Measurements from ENCODE around the gene CTSO.
"Not testable (repeated sequence)": the region's sequence is repeated elsewhere in the genome, so short reads cannot be mapped to it uniquely, and the experiment has no call there.

The CTSO gene

DNA sequence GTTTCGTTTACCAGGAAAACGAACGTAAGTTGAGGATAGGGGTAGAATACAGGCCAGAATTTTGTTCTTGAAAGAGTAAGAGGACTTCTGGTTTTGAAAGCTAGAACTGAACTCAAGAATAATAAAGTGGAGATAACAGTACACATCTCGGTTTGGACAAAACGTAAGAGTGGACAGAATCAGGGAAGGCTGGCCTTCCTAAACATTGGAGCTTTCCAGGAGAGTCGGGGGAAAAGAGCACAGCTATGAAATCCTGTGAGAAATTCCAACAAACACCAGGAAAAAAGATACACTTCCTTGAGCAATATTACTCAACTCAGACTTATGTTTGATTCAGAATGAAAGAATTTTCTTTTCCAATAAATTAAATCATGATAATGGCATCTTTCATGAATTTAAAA is 1.2 kb downstream of the CTSO start:
- H3K9me3 ChIP-seq (ENCODE audit: control insufficient read depth in 1 of 2, low read length in 2 of 2): no peaks in the 10 kb centered on the region
- no peaks in the 10 kb centered on the region for H3K4me1 ChIP-seq (ENCODE audit: control insufficient read depth in 1 of 2, insufficient read depth in 2 of 2, low read length in 2 of 2)
- no peaks in the 10 kb centered on the region for H3K27me3 ChIP-seq (ENCODE audit: low read depth, low read length)
- H3K36me3 ChIP-seq (ENCODE audit: control insufficient read depth in 1 of 2, insufficient read depth in 2 of 2, low read length in 2 of 2): peaks cover 0 to 4% of the 10 kb centered on the region in 2 donors
- peak overlapping the region; percentile 94 for H3K27ac ChIP-seq (ENCODE audit: low read length)
- peak overlapping the region; percentile 16 to 32 for H3K4me3 ChIP-seq (ENCODE audit: low read depth in 1 of 2, low read length in 2 of 2)

GRCh38 chr4:155950461-155950860 is 3.2 kb downstream of the CTSO start:
- H3K27ac ChIP-seq (ENCODE audit: low read length): no peak overlapping the region
- peaks cover 0 to 4% of the 10 kb centered on the region in 2 donors for H3K36me3 ChIP-seq (ENCODE audit: control insufficient read depth in 1 of 2, insufficient read depth in 2 of 2, low read length in 2 of 2)
- no peaks in the 10 kb centered on the region for H3K27me3 ChIP-seq (ENCODE audit: low read depth, low read length)
- H3K9me3 ChIP-seq (ENCODE audit: control insufficient read depth in 1 of 2, low read length in 2 of 2): no peaks in the 10 kb centered on the region
- no peak overlapping the region for H3K4me3 ChIP-seq (ENCODE audit: low read depth in 1 of 2, low read length in 2 of 2)
- no peaks in the 10 kb centered on the region for H3K4me1 ChIP-seq (ENCODE audit: control insufficient read depth in 1 of 2, insufficient read depth in 2 of 2, low read length in 2 of 2)

DNA sequence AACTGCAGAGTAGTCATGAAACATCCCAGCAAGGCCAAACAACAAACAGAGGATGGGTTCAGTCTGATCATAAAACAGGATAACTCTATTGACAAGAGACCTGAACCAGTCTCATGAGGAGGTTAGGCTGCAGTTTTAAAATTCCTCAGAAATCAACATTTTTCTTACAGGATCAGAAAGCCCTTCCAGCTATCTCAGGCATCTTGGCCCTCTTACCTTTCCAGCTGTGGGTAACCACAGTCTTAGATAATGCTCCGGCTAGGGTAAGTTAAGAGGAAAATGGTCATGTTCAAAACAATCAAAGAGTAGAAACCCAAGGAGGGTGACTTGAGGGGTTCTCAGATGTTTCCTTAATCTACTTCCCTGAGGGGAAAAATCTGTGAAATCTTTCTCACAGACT is 5.1 kb downstream of the CTSO start:
- no peaks in the 10 kb centered on the region for H3K9me3 ChIP-seq (ENCODE audit: control insufficient read depth in 1 of 2, low read length in 2 of 2)

DNA sequence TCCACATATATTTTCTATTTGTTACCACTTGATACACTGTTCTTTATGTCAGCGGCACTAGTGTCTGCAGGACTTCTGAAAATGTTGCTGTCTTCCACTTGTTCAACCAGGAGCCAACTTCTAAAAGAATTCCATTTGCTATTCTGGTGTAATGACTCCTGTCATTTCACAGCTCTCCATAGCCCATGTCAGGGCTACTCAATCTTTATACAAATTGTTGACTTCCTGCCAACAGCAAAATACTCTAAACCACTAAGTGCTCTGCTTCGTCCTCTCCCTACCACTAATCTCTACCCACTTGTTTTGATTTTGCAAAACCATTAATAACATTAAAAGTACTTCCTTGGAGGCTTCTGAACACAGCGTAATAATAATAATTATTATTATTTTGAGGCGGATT is 7.2 kb downstream of the CTSO start:
- no peaks in the 10 kb centered on the region for H3K27me3 ChIP-seq (ENCODE audit: low read depth, low read length)

More for the DNA sequence above, 5.1 kb downstream of the CTSO start:
- Histone ChIP-seq H3K4me1 (ENCODE audit: control insufficient read depth in 1 of 2, insufficient read depth in 2 of 2, low read length in 2 of 2) (no peaks in the 10 kb centered on the region), H3K27me3 (ENCODE audit: low read depth, low read length) (no peaks in the 10 kb centered on the region), H3K4me3 (ENCODE audit: low read depth in 1 of 2, low read length in 2 of 2) (no peak overlapping the region), H3K27ac (ENCODE audit: low read length) (no peak overlapping the region), H3K36me3 (ENCODE audit: control insufficient read depth in 1 of 2, insufficient read depth in 2 of 2, low read length in 2 of 2) (peaks cover 0 to 4% of the 10 kb centered on the region in 2 donors)

GRCh38 chr4:155944516-155944915 is 9.2 kb downstream of the CTSO start:
- no peak overlapping the region for H3K4me3 ChIP-seq (ENCODE audit: low read depth in 1 of 2, low read length in 2 of 2)
- H3K4me1 ChIP-seq (ENCODE audit: control insufficient read depth in 1 of 2, insufficient read depth in 2 of 2, low read length in 2 of 2): no peaks in the 10 kb centered on the region
- no peaks in the 10 kb centered on the region for H3K36me3 ChIP-seq (ENCODE audit: control insufficient read depth in 1 of 2, insufficient read depth in 2 of 2, low read length in 2 of 2)
- H3K27me3 ChIP-seq (ENCODE audit: low read depth, low read length): no peaks in the 10 kb centered on the region
- H3K9me3 ChIP-seq (ENCODE audit: control insufficient read depth in 1 of 2, low read length in 2 of 2): no peaks in the 10 kb centered on the region
- no peak overlapping the region for H3K27ac ChIP-seq (ENCODE audit: low read length)

More for the DNA sequence above, 7.2 kb downstream of the CTSO start:
- no peak overlapping the region for H3K4me3 ChIP-seq (ENCODE audit: low read depth in 1 of 2, low read length in 2 of 2)
- H3K4me1 ChIP-seq (ENCODE audit: control insufficient read depth in 1 of 2, insufficient read depth in 2 of 2, low read length in 2 of 2): no peaks in the 10 kb centered on the region
- H3K27ac ChIP-seq (ENCODE audit: low read length): no peak overlapping the region
- no peaks in the 10 kb centered on the region for H3K36me3 ChIP-seq (ENCODE audit: control insufficient read depth in 1 of 2, insufficient read depth in 2 of 2, low read length in 2 of 2)
- H3K9me3 ChIP-seq (ENCODE audit: control insufficient read depth in 1 of 2, low read length in 2 of 2): no peaks in the 10 kb centered on the region

DNA sequence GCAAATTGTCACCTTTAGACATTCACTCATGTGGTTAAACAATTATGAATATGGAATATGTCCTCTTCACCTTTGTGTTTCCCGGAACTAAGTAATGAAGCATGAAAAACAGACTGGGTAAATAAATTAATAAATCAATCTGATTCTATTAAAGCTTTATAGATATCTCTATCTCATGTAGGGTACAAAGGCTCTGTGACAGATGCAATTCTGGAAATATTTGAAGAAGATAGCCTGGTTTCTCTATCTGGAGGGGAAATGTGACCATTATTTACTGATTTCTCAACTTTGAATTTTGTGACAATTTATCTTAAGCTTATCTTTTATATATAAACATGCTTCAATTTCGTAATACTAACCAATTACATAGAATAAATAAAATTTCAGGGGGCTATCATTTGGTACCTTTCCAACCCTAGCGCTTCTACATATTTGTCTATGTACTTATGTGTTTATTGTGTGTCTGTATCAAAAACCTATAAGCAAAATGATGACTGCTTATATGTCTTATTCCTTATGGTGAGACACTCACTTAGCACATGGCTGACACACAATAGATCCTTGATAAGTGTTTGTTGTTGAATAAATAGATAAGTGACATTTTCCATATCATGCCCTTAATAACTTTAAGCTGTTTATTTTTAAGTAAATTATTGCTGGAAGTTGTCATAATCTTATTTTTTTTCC is 9.9 kb downstream of the CTSO start:
- no peak overlapping the region for H3K4me3 ChIP-seq (ENCODE audit: low read depth in 1 of 2, low read length in 2 of 2)
- H3K9me3 ChIP-seq (ENCODE audit: control insufficient read depth in 1 of 2, low read length in 2 of 2): no peaks in the 10 kb centered on the region
- no peaks in the 10 kb centered on the region for H3K27me3 ChIP-seq (ENCODE audit: low read depth, low read length)
- H3K36me3 ChIP-seq (ENCODE audit: control insufficient read depth in 1 of 2, insufficient read depth in 2 of 2, low read length in 2 of 2): peaks cover 0 to 4% of the 10 kb centered on the region in 2 donors
- H3K27ac ChIP-seq (ENCODE audit: low read length): no peak overlapping the region
- H3K4me1 ChIP-seq (ENCODE audit: control insufficient read depth in 1 of 2, insufficient read depth in 2 of 2, low read length in 2 of 2): no peaks in the 10 kb centered on the region

GRCh38 chr4:155941820-155942219 is 11.8 kb downstream of the CTSO start:
- Histone ChIP-seq H3K4me1 (ENCODE audit: control insufficient read depth in 1 of 2, insufficient read depth in 2 of 2, low read length in 2 of 2) (no peaks in the 10 kb centered on the region), H3K27ac (ENCODE audit: low read length) (no peak overlapping the region), H3K9me3 (ENCODE audit: control insufficient read depth in 1 of 2, low read length in 2 of 2) (no peaks in the 10 kb centered on the region), H3K36me3 (ENCODE audit: control insufficient read depth in 1 of 2, insufficient read depth in 2 of 2, low read length in 2 of 2) (peaks cover 6 to 17% of the 10 kb centered on the region in 2 donors), H3K4me3 (ENCODE audit: low read depth in 1 of 2, low read length in 2 of 2) (no peak overlapping the region), H3K27me3 (ENCODE audit: low read depth, low read length) (no peaks in the 10 kb centered on the region)

DNA sequence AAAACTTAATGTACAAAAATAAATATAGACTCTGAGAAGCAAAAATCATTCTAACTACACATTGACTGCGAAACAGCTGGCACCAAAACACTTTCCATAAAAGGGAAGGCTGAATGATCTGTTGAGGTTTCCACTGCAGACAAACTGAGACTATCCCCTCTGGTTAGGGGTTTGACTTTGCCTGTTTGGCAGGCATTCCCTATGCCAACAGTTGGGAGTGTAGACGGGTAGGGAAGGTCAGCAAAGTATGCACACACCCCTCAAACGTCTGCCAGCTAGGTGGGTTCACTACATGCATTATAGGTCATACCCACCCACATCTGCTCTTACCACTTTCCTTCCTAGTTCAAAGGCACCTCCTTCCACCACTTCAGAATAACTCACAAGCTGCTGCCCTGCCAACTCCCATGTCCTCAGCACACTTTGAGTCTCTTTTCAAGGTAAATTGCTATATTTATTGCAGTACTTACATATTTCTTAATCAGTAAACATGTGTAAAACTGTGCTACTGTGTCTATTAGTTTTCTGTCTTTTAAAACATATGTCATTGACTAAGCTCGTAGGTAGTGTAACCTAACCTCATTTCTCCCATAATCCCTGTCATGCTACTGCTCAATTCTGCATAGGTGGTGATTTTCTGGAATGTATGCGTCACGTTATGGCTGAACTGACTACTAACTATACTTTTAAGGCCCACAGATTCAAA is 12.4 kb downstream of the CTSO start:
- H3K9me3 ChIP-seq (ENCODE audit: control insufficient read depth in 1 of 2, low read length in 2 of 2): no peaks in the 10 kb centered on the region
- no peaks in the 10 kb centered on the region for H3K4me1 ChIP-seq (ENCODE audit: control insufficient read depth in 1 of 2, insufficient read depth in 2 of 2, low read length in 2 of 2)
- H3K27ac ChIP-seq (ENCODE audit: low read length): no peak overlapping the region
- H3K36me3 ChIP-seq (ENCODE audit: control insufficient read depth in 1 of 2, insufficient read depth in 2 of 2, low read length in 2 of 2): peaks cover 6 to 20% of the 10 kb centered on the region in 2 donors
- no peak overlapping the region for H3K4me3 ChIP-seq (ENCODE audit: low read depth in 1 of 2, low read length in 2 of 2)
- H3K27me3 ChIP-seq (ENCODE audit: low read depth, low read length): no peaks in the 10 kb centered on the region

DNA sequence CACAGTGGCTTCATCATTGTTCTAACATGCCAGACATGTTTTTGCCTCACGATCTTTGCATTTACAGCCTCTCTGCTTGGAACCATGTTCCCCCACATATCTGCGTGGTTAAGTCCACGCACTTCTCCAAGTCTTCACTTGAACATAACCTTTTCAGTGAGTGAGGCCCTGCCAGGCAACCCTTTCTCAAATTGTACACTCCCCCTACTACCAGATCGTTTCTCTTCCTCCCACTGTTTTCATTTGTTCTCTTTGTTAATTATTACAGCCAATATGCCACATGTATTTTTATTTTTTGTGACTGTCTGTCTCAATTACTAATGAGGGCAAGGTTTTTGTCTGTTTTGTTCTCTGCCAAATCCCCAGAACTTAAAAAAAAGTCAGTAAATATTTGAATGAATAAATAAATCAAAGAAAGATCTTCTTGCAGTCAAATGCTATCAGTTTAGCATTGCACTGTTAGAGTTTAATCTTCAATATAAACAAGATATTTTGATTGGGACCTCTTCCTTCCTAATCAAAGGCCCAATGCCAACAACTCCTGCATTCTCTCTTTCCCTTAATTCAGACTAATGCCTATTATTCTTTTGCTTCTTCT is 18.2 kb downstream of the CTSO start:
- Histone ChIP-seq H3K27me3 (ENCODE audit: low read depth, low read length) (no peaks in the 10 kb centered on the region), H3K27ac (ENCODE audit: low read length) (no peak overlapping the region), H3K4me3 (ENCODE audit: low read depth in 1 of 2, low read length in 2 of 2) (no peak overlapping the region), H3K4me1 (ENCODE audit: control insufficient read depth in 1 of 2, insufficient read depth in 2 of 2, low read length in 2 of 2) (no peaks in the 10 kb centered on the region), H3K36me3 (ENCODE audit: control insufficient read depth in 1 of 2, insufficient read depth in 2 of 2, low read length in 2 of 2) (peaks cover 6 to 31% of the 10 kb centered on the region in 2 donors), H3K9me3 (ENCODE audit: control insufficient read depth in 1 of 2, low read length in 2 of 2) (no peaks in the 10 kb centered on the region)

DNA sequence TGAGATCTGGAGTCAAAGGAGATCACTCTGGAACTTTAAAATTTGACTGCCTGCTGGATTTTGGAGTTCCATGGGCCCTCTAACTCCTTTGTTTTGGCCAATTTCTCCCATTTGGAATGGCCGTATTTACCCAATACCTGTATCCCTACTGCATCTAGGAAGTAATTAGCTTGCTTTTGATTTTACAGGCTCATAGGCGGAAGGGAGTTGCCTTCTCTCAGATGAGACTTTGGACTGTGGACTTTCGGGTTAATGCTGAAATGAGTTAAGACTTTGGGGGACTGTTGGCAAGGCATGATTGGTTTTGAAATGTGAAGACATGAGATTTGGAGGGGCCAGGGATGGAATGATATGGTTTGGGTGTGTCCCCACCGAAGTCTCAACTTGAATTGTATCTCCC is 19.0 kb downstream of the CTSO start:
- H3K27me3 ChIP-seq (ENCODE audit: low read depth, low read length); H3K4me3 ChIP-seq (ENCODE audit: low read depth in 1 of 2, low read length in 2 of 2); H3K27ac ChIP-seq (ENCODE audit: low read length); H3K9me3 ChIP-seq (ENCODE audit: control insufficient read depth in 1 of 2, low read length in 2 of 2); H3K4me1 ChIP-seq (ENCODE audit: control insufficient read depth in 1 of 2, insufficient read depth in 2 of 2, low read length in 2 of 2): not testable (repeated sequence)
- H3K36me3 ChIP-seq (ENCODE audit: control insufficient read depth in 1 of 2, insufficient read depth in 2 of 2, low read length in 2 of 2): peaks cover 6 to 34% of the 10 kb centered on the region in 2 donors

- no peak overlapping the region for H3K4me3 ChIP-seq (ENCODE audit: low read depth in 1 of 2, low read length in 2 of 2)
- H3K27ac ChIP-seq (ENCODE audit: low read length): no peak overlapping the region
- H3K4me1 ChIP-seq (ENCODE audit: control insufficient read depth in 1 of 2, insufficient read depth in 2 of 2, low read length in 2 of 2): no peaks in the 10 kb centered on the region
- H3K27me3 ChIP-seq (ENCODE audit: low read depth, low read length): no peaks in the 10 kb centered on the region
- no peaks in the 10 kb centered on the region for H3K9me3 ChIP-seq (ENCODE audit: control insufficient read depth in 1 of 2, low read length in 2 of 2)
- peaks cover 0 to 33% of the 10 kb centered on the region in 2 donors for H3K36me3 ChIP-seq (ENCODE audit: control insufficient read depth in 1 of 2, insufficient read depth in 2 of 2, low read length in 2 of 2)
These were observed 22.0 kb downstream of the CTSO start for GRCh38 chr4:155931634-155932033.

Data from muscle layer of duodenum (tissue), 2 donors.